Motor neuron (in vitro differentiated cells): Measurements from ENCODE around the gene AGT. TPM values are rescaled to one million over a fixed set of nuclear protein-coding genes. Genes with fewer than 3 reads are reported as not detected.

ENCODE experiments used
- ATAC-seq, 8 experiments: fragments of 200-7000 bp; cut with Tn5 transposase; replicated peaks in 6 of 8; 2 replicates each; pipeline ENCODE4 v1.8.0; 2021; ENCODE audit warnings: mild to moderate bottlenecking in 8 of 8, moderate library complexity in 8 of 8
- H3K27ac ChIP-seq, 2 donors: fragments of 250-450 bp; sonication (Bioruptor Pico); 2 replicates each; pipeline ENCODE4 v1.9.0; 2021; ENCODE audit warnings: antibody characterized with exemption in 2 of 2, mild to moderate bottlenecking in 2 of 2, moderate library complexity in 1 of 2
- H3K4me1 ChIP-seq, 2 donors: fragments of 250-450 bp; sonication (Bioruptor Pico); replicated peaks in 1 of 2; 2 replicates each; pipeline ENCODE4 v1.6.1; 2021; ENCODE audit warnings: antibody characterized with exemption in 2 of 2, mild to moderate bottlenecking in 2 of 2, moderate library complexity in 1 of 2
- H3K4me3 ChIP-seq, 5 donors: fragments of 250-450 bp; sonication (Bioruptor Pico); 2 replicates each; pipeline ENCODE4 v1.9.0; 2021; ENCODE audit warnings: antibody characterized with exemption in 5 of 5, mild to moderate bottlenecking in 5 of 5, moderate library complexity in 4 of 5
- WGBS, 10 experiments: fragments of 450-650 bp; shearing (Covaris generic); methylation state at CpG; one replicate each; pipeline ENCODE4 v1.0.0; 2022; 5-methylcytosine and 5-hydroxymethylcytosine counted together
- in situ Hi-C, 9 experiments: fragments of 400-800 bp; cut with MboI; loops; one replicate each; pipeline ENCODE4 v1.15.0; 2021; ENCODE audit warnings: low sequenced_read_pairs in 9 of 9, low pct_unique_long_range_greater_than_20kb in 2 of 9; ENCODE audit not compliant: unreplicated experiment in 9 of 9
- total RNA-seq, 8 experiments: library from RNA; unstranded; fragments of 300-600 nt; gene quantifications; 2 replicates each; pipeline versions ENCODE4 v1.2.3 to v1.2.4, GENCODE V29; 2022

AGT gene
- total RNA-seq, 8 experiments from 2014 or later, result 0.25 to 520 (median 1.6) TPM

- WGBS, 10 experiments, result 68 to 100% (median 94%) methylated on average over 2 to 6 of the region's 8 CpGs; no CpG with 5 or more reads in 3 of the 10 experiments
- peaks cover 8 to 15% of the 10 kb centered on the region in 2 donors for H3K4me1 ChIP-seq
- no peak overlapping the region for H3K27ac ChIP-seq
- in situ Hi-C loops, result no loop called here
- no peak overlapping the region for H3K4me3 ChIP-seq
- ATAC-seq, result no peak
Observed at GRCh38 chr1:230710543-230710904, 3.4 kb downstream of the AGT start.

- in situ Hi-C loops, result loop anchor here in 1 of 9 experiments (10.0 kb wide), 1 partner anchor 65 kb away; no protein-coding TSS in a partner anchor
- ATAC-seq, result peak in 2 of 8 experiments; percentile 3 to 60
- H3K4me3 ChIP-seq, result no peak overlapping the region
- no peak overlapping the region for H3K27ac ChIP-seq
- 0 to 100% (median 87%) methylated on average over 1 to 12 of the region's 18 CpGs; no CpG with 5 or more reads in 2 of the 10 experiments for WGBS, 10 experiments
- H3K4me1 ChIP-seq, result peaks cover 8 to 15% of the 10 kb centered on the region in 2 donors
Observed at GRCh38 chr1:230709619-230710542, 4.0 kb downstream of the AGT start.

DNA sequence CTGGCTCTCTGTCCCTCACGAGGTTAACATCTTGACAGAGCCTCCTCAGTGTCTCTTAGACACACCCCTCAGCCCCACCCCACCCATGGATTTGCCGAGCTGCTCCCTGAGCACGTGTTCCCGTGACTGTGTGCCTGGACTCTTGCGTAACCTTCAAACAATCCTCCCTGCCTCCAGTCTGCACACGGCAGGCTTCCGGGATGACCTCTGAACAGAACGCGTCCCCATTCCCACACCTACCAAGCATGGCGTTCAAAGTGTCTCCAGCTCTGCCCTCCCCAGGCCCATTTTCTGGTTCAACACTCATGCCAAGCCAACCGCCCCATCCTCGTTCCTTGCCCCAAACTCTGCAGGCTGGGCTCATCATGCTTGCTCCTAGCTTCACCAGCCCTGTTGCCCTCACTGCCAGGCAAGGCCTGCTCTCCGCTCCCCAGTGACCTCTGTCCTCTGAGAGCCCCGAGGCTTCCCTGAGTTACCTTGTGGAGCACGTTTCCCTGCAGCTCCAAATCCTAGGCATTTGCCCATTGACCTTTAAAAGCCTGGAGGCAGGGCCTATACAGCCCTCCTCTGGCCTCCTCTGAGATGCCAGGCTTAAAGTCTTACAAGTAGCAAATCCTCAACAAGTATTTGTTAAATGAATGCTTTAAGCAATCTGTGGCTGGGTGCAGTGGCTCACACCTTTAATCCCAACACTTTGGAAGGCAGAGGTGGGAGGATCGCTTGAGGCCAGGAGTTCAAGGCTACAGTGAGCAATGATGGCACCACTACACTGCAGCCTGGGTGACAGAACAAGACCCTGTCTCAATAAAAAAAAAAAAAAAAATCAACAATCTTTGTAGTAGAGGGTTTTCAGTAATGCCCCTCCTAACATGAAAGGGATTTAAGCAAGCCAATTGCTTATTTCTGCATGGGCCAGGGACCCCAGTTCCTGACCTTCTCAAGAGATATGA lies 5.0 kb downstream of the AGT start:
- Histone ChIP-seq H3K27ac (no peak overlapping the region), H3K4me3 (no peak overlapping the region), H3K4me1 (peaks cover 2 to 7% of the 10 kb centered on the region in 2 donors)
- WGBS, 10 experiments, result 20 to 100% (median 79%) methylated on average over 1 to 12 of the region's 16 CpGs; no CpG with 5 or more reads in 2 of the 10 experiments
- ATAC-seq, result peak in 7 of 8 experiments; percentile 45 to 89 (median 70)
- in situ Hi-C loops, result loop anchor here in 1 of 9 experiments (10.0 kb wide), 1 partner anchor 66 kb away; no protein-coding TSS in a partner anchor

GRCh38 chr1:230707732-230708630 lies 5.9 kb downstream of the AGT start:
- ATAC-seq, result peak in 5 of 8 experiments; percentile 16 to 28 (median 26)
- WGBS, 10 experiments, result 51 to 100% (median 77%) methylated on average over 2 to 16 of the region's 22 CpGs; no CpG with 5 or more reads in 1 of the 10 experiments
- in situ Hi-C loops, result loop anchor here in 1 of 9 experiments (10.0 kb wide), 1 partner anchor 67 kb away; no protein-coding TSS in a partner anchor
- Histone ChIP-seq H3K27ac (no peak overlapping the region), H3K4me3 (no peak overlapping the region), H3K4me1 (peaks cover 3 to 4% of the 10 kb centered on the region in 2 donors)

DNA sequence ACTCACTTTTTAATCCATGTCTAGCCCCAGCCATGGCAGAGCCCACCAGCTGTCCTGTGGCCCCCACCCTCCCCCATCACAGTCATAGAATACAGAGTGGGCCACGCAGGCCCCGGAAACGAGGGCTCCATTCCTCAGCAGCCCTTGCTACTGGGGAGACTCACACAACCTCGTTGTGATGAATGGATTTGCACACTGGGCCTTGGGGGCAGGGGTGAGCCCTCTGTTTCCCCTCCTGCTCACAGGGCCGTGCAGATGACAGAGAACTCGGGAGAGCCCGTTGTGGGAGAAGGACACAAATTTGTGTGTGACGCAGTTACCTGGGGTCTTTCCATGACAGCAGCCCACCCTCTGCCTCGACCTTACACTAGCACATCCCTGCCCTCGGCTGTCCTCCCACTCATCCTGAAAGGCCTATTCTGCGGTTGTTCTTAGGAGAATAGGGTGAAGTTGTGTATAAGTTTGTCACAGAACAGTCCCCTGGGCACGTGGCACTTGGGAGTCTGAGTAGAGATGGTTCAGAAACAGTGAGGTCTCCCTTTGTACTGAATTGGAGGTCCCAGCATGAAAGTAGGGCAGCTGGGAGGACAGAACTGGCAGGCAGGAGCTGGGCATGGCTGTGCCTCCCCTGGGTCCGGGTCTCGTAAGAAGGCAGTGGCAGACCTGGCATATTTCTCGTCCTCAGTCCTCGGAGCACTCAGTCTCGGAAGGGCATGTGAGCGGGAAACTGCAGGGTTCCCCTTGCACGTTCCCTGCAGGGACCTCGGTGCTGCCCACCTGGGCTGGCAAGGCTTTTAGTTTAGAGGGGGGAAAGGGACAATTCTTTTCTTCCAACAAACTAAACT lies 6.8 kb downstream of the AGT start:
- 75 to 100% (median 87%) methylated on average over 2 to 10 of the region's 20 CpGs; no CpG with 5 or more reads in 4 of the 10 experiments for WGBS, 10 experiments
- H3K4me3 ChIP-seq, result no peak overlapping the region
- ATAC-seq, result no peak
- H3K4me1 ChIP-seq, result peaks cover 5 to 8% of the 10 kb centered on the region in 2 donors
- H3K27ac ChIP-seq, result no peak overlapping the region
- in situ Hi-C loops, result loop anchor here in 1 of 9 experiments (10.0 kb wide), 1 partner anchor 68 kb away; no protein-coding TSS in a partner anchor

- Histone ChIP-seq H3K4me3 (no peak overlapping the region), H3K27ac (no peak overlapping the region), H3K4me1 (peaks cover 5 to 8% of the 10 kb centered on the region in 2 donors)
- in situ Hi-C loops, result loop anchor here in 1 of 9 experiments (10.0 kb wide), 1 partner anchor 69 kb away; no protein-coding TSS in a partner anchor
- 15 to 100% (median 80%) methylated on average over 1 to 6 of the region's 9 CpGs; no CpG with 5 or more reads in 1 of the 10 experiments for WGBS, 10 experiments
- no peak for ATAC-seq
Observed at GRCh38 chr1:230706020-230706699, 7.8 kb downstream of the AGT start.

GRCh38 chr1:230705289-230706019 lies 8.5 kb downstream of the AGT start:
- in situ Hi-C loops, result loop anchor here in 1 of 9 experiments (10.0 kb wide), 1 partner anchor 69 kb away; no protein-coding TSS in a partner anchor
- WGBS, 10 experiments, result 60 to 100% (median 86%) methylated on average over 1 to 11 of the region's 18 CpGs; no CpG with 5 or more reads in 3 of the 10 experiments

GRCh38 chr1:230704830-230705229 lies 9.1 kb downstream of the AGT start:
- H3K27ac ChIP-seq, result no peak overlapping the region

More at GRCh38 chr1:230705289-230706019, 8.5 kb downstream of the AGT start:
- Histone ChIP-seq H3K4me1 (peaks cover 5 to 8% of the 10 kb centered on the region in 2 donors), H3K4me3 (no peak overlapping the region), H3K27ac (no peak overlapping the region)
- ATAC-seq, result no peak

GRCh38 chr1:230703679-230704385 lies 10.1 kb downstream of the AGT start:
- WGBS, 10 experiments, result 45 to 100% (median 88%) methylated on average over 1 to 8 of the region's 8 CpGs; no CpG with 5 or more reads in 6 of the 10 experiments
- Histone ChIP-seq H3K4me1 (peaks cover 5 to 8% of the 10 kb centered on the region in 2 donors), H3K27ac (no peak overlapping the region), H3K4me3 (no peak overlapping the region)
- ATAC-seq, result no peak
- in situ Hi-C loops, result loop anchor here in 1 of 9 experiments (10.0 kb wide), 1 partner anchor 71 kb away; no protein-coding TSS in a partner anchor

More at GRCh38 chr1:230704830-230705229, 9.1 kb downstream of the AGT start:
- Histone ChIP-seq H3K4me3 (no peak overlapping the region), H3K4me1 (peaks cover 5 to 8% of the 10 kb centered on the region in 2 donors)
- in situ Hi-C loops, result loop anchor here in 1 of 9 experiments (10.0 kb wide), 1 partner anchor 70 kb away; no protein-coding TSS in a partner anchor
- no peak for ATAC-seq
- 25 to 92% (median 87%) methylated on average over 2 to 7 of the region's 7 CpGs; no CpG with 5 or more reads in 3 of the 10 experiments for WGBS, 10 experiments
